GM12865 (cell line): Measurements from ENCODE around the gene FAM43A.

ENCODE experiments used
- DNase-seq: peaks from one replicate; pipeline ENCODE4 v3.0.0; 2010; ENCODE audit warnings: low read depth
- H3K4me3 ChIP-seq: 2 replicates; pipeline ENCODE4 v1.5.1; 2011; ENCODE audit warnings: mild to moderate bottlenecking, low read depth, low read length, control low read depth
- TF ChIP-seq, protein P1 (sequence below): IDR thresholded peaks from 2 replicates; pipeline ENCODE4 v1.5.1; 2011; ENCODE audit warnings: low read length, control low read depth, low read depth, inconsistent platforms; ENCODE audit not compliant: insufficient read depth; ENCODE audit errors: missing control alignments

FAM43A gene

DNA sequence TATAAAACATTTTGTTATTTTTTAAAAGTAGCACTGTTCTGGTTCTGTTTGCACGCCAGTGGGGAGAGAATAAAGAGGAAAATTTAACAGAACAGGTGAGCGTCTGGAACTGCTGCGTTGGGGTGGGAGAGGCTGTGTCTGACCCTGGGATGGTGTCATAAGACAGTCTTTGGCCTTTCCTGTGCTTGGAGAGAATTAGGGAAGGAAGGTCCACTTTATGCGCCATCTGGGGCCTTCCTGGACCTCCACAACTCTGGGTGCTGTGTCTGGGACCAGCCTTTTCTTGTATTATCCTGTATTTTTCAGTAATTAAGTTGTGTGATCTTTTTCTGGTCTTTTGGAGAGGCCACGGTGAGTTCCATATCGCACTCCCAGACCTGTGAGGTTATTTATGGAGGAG lies 3.3 kb downstream of the FAM43A start:
- TF ChIP-seq, protein P1, sequence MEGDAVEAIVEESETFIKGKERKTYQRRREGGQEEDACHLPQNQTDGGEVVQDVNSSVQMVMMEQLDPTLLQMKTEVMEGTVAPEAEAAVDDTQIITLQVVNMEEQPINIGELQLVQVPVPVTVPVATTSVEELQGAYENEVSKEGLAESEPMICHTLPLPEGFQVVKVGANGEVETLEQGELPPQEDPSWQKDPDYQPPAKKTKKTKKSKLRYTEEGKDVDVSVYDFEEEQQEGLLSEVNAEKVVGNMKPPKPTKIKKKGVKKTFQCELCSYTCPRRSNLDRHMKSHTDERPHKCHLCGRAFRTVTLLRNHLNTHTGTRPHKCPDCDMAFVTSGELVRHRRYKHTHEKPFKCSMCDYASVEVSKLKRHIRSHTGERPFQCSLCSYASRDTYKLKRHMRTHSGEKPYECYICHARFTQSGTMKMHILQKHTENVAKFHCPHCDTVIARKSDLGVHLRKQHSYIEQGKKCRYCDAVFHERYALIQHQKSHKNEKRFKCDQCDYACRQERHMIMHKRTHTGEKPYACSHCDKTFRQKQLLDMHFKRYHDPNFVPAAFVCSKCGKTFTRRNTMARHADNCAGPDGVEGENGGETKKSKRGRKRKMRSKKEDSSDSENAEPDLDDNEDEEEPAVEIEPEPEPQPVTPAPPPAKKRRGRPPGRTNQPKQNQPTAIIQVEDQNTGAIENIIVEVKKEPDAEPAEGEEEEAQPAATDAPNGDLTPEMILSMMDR = no peak
- DNase-seq = no peak
- no peak overlapping the region for H3K4me3 ChIP-seq

DNA sequence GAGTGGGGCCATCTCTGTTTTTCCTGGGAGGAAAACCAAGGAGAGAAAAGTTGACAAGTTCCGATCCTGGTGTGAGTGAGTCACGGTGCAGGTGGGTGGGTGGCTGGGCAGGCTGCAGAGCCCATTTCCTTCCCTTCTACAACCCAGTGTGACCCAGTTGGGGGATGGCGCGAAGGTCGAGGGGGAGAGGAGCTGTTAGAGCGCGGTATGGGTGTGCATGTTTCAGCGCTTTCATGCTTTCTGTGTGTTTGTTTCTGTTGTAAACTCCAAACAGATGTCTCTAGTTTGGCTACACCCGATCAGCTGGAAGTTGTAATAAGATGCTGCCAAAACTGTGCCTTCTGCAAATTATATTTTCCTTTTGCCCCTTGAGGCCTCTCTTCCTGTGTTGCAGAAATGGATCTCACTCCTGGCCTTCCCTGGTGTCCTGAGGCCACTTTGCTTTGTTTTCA lies 3.8 kb downstream of the FAM43A start:
- H3K4me3 ChIP-seq = no peak overlapping the region
- DNase-seq = peak; percentile 22
- TF ChIP-seq, protein P1 = no peak

DNA sequence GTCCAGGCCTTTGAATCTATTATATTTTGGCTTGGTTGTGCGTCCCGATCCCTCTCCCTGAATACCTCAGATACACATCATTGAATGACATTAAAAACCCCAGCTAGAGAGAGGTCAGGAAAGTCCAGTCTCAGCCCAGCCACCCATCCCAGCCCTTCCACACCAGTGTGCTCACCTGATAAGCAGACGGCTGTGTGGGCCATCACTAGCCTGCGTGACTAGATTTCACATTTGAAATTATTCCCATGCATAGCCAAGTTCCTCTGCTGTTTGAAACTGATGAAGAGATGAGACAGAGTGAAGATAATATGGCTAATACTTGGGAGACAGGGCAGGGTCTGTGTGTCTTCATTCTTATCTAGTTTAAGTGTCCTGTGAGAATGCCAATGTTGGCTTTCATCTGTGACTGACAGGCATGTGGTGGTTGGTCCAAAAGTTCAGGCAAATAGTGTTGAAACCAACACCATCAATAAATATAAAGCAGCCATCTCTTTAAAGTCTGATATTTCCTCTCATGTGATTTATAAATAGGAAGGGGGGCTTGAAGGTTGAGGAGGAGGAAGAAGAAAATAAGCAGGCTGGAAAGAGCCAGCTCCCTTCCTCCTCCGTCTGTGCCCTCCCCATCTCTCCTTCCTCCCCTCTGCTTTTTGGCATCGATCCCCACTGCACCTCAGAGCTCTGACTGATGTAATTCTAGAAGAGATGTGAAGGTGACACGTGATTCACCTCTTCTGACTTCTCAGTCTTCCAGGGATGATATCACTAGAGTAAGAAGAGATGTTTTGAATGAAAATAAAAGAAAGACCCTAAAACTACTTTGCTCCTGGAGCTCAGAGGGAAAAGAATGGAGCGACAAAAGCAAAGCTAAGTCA lies 5.1 kb downstream of the FAM43A start:
- DNase-seq = peak; percentile 19
- H3K4me3 ChIP-seq = no peak overlapping the region
- TF ChIP-seq, protein P1 = no peak

DNA sequence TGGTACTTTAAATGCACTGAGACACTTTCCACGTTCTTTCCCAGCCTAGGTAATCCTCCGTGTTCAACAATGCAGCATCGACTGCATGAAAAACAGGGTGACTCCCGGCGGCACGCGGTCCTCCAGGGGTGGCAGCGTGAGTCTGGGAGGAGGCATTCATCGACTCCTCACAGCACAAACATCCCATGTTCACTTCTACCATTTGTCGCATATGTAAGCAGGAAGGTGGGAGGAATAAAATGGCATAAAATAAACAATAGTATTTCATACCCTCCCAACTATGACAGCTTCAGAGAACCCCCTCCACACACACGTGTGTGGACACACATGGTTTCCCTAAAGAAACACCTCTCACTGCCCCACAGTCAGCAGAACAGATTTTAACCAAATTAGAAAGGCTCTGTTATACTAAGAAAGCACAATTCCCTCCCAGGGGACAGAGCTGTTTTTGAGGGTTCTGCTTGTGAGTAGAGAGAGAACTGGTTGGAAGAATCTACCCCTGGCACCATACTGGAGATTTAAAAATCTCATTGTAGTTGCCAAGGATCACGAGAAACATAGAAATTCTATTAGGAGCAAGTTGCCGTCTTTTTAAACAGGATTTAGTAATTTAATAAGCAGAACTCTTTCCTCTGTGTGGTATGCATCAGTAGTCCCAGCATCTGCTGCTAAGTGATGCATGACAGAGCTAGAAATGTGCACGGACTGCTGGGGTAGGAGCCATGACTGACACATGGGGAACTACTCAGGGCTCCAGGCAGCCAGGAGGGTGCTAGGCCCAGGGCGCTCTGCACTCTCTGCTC lies 6.0 kb downstream of the FAM43A start:
- no peak overlapping the region for H3K4me3 ChIP-seq
- DNase-seq = peak; percentile 86
- TF ChIP-seq, protein P1 = no peak

DNA sequence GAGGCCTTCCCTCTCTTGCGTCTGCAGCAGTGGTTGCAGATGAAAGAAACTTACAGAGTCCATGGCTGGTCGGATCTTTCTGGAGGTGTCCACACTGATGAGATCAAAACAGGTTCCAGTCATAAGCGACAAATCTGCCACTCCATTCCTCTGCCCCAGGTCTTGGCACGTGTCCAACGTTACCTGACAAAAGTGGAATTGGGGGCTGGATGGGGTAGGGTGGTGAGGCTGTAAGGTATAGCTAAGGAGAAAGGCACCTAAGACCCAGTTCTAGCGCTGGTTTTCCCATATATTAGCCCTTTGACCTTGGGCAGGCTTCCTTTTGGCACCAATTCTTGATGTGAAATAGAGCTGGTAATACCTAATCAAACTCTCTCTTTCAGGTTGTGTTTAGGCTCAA lies 11.0 kb downstream of the FAM43A start:
- H3K4me3 ChIP-seq = no peak overlapping the region
- DNase-seq = no peak
- TF ChIP-seq, protein P1 = no peak

DNA sequence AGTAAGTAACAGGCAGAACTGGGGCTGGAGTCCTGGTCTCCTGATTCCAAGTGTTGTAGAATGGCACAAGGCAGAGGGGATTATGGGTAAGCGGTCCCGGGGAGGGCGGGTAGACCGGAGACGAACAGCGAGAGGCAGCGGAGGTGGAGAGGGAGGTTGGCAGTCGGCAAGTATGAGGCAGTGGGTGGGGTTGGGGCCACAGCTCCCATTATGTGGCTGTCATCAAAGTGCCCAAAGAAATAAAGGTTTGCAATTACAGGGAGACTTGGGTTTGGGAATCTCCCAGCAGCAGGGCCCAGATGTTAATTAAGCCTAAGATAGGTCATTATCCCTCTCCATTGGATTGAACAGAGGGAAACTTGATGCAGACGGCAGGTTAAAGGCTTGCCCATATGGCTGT lies 16.9 kb downstream of the FAM43A start:
- no peak overlapping the region for H3K4me3 ChIP-seq
- TF ChIP-seq, protein P1 = no peak
- no peak for DNase-seq
